OCI-LY3 (cell line): ENCODE measurements around the gene ANKRD35.

Experiments used
- CTCF ChIP-seq: fragments of 200-600, 300-600 bp; sonication (generic); IDR thresholded peaks from 2 replicates; pipeline ENCODE4 v1.5.1; 2014; ENCODE audit warnings: antibody characterized with exemption, low read length, low read depth
- EZH2phosphoT487 ChIP-seq: fragments of 200-600 bp; shearing (Covaris generic); IDR thresholded peaks from 2 replicates; pipeline ENCODE4 v1.6.1; 2018; ENCODE audit warnings: antibody characterized with exemption, mixed run types, low read depth

- TF ChIP-seq CTCF (no peak), EZH2phosphoT487 (no peak)
These were observed 42.4 kb upstream of the ANKRD35 start for GRCh38 chr1:145927916-145928643.
